MM.1S (cell line): ENCODE measurements around the gene HAUS1.

Experiments
- EZH2 ChIP-seq: fragments of 300-600 bp; sonication (generic); optimal IDR thresholded peaks from 2 replicates; pipeline ENCODE3; 2017; ENCODE audit warnings: low read depth, mild to moderate bottlenecking, antibody characterized with exemption, low read length, mixed read lengths
- EZH2phosphoT487 ChIP-seq: fragments of 300-600 bp; sonication (generic); IDR thresholded peaks from 2 replicates; pipeline ENCODE4 v1.6.1; 2018; ENCODE audit warnings: antibody characterized with exemption, low read length
- TF ChIP-seq, protein P1 (sequence below): fragments of 300-600 bp; sonication (generic); IDR thresholded peaks from 2 replicates; pipeline ENCODE4 v1.5.1; 2016; ENCODE audit warnings: antibody characterized with exemption, low read length, mixed read lengths

- TF ChIP-seq, protein P1, sequence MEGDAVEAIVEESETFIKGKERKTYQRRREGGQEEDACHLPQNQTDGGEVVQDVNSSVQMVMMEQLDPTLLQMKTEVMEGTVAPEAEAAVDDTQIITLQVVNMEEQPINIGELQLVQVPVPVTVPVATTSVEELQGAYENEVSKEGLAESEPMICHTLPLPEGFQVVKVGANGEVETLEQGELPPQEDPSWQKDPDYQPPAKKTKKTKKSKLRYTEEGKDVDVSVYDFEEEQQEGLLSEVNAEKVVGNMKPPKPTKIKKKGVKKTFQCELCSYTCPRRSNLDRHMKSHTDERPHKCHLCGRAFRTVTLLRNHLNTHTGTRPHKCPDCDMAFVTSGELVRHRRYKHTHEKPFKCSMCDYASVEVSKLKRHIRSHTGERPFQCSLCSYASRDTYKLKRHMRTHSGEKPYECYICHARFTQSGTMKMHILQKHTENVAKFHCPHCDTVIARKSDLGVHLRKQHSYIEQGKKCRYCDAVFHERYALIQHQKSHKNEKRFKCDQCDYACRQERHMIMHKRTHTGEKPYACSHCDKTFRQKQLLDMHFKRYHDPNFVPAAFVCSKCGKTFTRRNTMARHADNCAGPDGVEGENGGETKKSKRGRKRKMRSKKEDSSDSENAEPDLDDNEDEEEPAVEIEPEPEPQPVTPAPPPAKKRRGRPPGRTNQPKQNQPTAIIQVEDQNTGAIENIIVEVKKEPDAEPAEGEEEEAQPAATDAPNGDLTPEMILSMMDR, result no peak
- no peak for TF ChIP-seq EZH2
- TF ChIP-seq EZH2phosphoT487, result no peak
Measured at GRCh38 chr18:46060359-46060841, 43.8 kb upstream of the HAUS1 start.
